Anterior cingulate cortex (tissue), 58 donors: ENCODE data around the gene CDH1.

ENCODE experiments used
- DNase-seq, 58 donors: peaks; one replicate each; lab custom pipeline; 2025; lab: John Stamatoyannopoulos, UW

The CDH1 gene

DNA sequence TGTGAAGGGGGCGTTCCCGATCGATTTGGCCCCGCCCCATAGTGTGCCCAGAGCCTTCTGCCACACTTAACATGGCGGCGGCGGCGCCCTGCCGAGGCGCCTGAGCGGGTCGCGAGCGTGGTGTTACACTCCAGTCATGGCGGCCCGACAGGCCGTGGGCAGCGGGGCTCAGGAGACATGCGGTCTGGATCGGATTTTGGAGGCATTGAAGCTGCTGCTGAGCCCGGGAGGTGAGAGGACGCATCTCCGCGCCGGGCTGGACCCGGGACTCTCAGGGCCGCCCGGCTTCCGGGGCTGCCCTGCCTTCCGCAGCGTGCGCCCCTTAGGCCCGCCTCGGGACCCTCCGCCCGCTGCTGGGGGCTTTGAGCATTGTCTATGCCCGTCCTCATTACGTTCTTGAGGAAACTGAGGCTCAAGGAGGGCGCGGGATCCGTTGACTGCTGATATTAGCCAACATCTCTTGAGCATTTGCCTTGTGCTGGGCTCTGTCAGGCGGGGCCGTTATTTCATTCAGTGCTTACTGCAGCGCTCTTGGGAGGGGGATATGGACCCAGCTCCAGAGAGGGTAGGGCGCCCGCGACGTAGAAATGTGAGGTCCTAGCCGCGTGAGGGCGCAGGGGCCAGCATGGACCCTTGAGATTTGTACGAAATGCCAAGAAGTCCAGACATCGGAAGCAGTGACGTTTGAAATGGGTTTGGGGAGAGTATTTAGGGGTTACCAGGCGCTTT is 106.6 kb downstream of the CDH1 start, which contains the start of gene TANGO6:
Gene TANGO6 (plus strand): TSS at position 50 of the 729 bp plus-strand sequence. CDS start 87 bp downstream, at position 137.
- peak in 57 of 58 donors; percentile 40 to 86 (median 72) for DNase-seq

DNA sequence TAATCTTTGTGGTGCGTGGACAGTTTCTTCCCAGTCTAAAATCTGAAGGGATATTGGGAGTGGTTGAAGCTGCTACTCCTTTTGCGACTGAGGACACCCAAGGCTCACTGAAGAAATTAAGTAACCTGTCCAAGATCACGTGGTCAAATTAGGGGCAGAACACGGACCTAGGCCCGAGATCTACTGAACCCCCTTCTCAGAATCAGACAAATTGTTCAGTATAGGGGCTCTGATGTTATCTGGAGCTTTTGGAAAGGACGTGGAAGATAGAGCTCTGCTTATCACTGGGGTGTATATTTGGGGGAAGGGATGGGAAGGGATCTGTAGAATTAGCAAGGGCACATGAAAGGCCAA is 107.1 kb downstream of the CDH1 start:
- DNase-seq = peak in 3 of 58 donors; percentile 28 to 50 (median 39)

DNA sequence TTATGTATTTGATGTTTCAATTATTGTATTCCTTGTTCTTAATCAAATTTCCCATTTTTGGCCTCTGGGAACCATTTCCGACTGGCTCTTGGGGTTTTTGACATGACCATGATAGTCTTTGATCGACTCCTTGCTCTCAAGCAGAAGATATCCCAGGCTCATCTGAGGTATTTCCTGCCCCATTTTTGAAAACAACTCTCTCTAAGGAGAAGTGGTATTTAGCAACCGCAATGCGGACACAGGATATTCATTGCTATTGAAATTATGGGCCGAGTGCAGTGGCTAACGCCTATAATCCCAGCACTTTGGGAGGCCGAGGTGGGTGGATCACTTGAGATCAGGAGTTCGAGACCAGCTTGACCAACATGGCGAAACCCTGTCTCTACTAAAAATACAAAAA is 111.7 kb downstream of the CDH1 start:
- no peak for DNase-seq

DNA sequence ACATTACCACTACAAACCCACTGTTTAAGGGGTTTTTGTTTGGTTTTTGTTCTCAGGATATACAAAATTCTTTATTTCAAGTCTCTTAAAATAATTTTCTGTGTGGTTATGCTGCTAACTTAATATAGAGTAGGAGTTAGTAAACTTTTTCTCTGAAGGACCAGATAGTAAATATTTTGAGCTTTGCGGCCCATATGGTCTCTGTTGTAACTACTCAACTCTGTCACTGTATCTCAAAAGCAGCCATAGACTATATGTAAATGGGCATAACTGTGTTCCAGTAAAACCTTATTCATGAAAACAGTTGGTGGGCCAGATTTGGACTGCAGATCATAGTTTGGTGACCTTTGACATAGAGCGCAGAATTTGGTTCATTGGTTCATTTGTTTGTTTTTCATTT is 113.4 kb downstream of the CDH1 start:
- DNase-seq = no peak

DNA sequence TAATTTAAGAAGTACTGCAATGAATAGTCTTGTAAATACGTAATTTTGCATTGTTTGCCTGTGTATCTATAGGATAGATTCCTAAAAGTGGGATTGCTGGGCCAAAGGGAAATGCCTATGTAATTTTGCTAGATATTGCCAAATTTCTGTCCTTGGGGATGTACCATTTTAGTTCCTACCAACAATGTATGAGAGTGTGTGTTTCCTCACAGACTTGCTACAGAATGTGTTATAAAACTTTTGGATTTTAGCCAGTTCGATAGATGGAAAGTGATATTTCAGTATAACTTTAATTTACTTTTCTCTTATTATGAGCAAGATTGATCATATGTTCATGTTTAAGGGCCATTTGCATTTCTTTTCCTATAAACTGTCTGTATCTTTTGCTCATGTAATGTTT is 114.5 kb downstream of the CDH1 start:
- no peak for DNase-seq

DNA sequence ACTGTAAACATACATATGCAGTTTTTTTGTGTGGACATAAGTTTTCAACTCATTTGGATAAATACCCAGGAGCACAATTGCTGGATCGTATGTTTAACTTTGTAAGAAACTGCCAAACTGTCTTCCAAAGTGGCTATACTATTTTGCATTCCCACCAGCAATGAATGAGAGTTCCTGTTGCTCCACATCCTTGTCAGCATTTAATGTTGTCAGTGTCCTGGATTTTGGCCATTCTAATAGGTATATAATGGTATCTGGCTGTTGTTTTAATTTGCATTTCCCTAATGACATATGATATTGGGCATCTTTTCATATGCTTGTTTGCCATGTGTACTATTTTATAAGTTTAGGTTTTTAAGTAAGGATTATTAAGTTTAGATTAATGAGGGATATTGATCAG is 120.4 kb downstream of the CDH1 start:
- no peak for DNase-seq

DNA sequence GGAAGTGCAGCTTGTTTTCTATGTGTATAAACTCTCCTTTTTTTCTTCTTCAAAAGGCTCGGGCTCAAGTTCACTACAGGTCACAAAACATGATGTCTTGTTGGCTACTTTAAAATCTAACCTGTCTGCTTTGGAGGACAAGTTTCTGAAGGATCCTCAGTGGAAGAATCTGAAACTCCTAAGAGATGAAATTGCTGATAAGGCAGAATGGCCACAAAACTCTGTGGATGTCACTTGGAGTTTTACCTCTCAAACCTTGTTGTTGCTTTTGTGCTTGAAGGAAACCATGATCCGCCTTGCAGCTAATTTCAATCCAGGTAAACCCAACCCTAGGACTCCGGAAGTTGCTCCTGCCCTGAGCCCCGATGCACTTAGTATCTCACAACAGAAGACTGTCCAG is 122.7 kb downstream of the CDH1 start:
- no peak for DNase-seq

DNA sequence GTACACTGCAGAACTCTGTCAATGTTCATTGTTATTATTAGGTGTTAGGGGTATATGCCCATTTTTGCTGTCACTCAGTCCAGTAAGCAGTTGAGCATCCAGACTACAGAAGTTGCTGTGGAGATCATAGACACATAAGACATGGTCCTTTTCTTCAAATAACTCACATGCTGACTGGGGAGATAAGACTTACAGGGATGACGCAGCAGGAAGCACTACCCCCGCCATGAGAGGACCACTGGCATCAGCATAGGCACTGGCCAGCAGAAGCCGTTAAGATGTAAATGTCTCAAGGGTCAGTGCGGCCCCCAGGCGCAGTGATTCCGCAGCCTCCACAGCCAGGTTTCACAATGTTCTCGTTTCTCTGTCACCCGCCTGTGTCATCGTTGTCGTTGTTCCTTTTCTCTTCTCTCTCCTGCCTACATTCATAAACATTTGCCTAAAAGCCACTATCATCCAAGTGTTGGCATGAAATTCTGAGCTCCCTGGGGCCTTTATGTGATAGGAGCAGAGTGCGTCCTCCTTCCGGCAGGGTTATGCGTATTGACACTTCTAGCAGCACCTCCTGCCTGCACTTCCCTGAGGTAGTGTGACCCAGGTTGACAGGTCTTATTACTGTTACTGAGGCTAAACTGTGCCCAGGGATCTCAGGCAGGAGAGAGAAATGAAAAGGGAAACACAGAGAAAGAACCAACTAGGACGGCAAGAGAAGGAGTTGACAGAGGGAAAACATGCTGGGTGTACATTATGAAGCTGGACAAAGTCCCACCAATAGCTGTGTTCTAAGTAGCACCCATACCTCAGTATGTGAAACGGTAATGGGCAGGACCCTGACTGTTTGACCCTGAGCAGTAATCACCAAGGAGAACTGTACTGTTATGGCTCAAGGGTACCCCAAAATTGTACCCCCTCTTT is 124.1 kb downstream of the CDH1 start:
- no peak for DNase-seq

DNA sequence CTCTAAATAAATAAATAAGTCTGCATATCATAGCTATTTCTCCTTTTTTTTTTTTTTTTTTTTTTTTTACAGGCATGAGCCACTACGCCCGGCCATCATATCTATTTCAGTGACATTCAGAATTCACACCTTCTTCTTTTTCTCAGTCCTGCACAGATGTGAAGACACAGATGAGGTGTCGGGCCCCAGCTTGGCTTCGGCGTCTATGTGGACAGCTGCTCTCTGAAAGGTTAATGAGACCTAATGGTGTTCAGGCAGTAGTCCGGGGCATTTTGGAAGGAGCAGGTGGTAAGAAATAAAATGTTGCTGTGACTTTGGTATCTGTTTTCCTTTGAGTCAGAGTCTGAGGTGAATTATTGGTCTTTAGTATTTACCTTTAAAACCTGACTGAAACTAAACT is 129.8 kb downstream of the CDH1 start:
- DNase-seq = no peak

DNA sequence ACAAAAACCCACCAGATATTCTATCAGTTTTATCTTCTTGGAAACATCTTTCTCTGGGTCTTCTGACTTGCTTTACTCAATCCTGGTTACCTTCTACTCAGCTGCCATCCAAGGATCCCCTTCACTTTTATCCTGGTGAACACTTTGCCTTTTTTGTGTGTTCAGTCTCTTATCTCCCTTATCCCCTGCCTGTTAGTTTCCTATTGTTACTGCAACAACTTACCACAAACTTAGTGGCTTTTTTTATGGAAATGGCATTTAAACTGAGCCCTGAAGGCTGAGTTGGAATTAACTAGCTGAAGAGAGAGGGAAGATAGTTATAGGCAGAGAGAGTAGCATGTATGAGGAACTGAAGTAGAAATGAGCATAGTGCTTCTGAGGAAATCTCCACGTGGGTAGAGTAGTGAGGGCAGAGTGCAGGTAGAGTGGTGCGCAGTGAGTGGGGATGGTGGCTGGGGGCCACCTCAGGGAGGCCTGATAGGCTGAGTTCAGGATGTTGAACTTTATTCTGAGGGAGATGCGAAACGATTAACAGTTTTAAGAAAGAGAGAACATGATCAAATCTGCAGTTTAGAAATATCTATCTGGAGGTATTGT is 132.5 kb downstream of the CDH1 start:
- DNase-seq = no peak

DNA sequence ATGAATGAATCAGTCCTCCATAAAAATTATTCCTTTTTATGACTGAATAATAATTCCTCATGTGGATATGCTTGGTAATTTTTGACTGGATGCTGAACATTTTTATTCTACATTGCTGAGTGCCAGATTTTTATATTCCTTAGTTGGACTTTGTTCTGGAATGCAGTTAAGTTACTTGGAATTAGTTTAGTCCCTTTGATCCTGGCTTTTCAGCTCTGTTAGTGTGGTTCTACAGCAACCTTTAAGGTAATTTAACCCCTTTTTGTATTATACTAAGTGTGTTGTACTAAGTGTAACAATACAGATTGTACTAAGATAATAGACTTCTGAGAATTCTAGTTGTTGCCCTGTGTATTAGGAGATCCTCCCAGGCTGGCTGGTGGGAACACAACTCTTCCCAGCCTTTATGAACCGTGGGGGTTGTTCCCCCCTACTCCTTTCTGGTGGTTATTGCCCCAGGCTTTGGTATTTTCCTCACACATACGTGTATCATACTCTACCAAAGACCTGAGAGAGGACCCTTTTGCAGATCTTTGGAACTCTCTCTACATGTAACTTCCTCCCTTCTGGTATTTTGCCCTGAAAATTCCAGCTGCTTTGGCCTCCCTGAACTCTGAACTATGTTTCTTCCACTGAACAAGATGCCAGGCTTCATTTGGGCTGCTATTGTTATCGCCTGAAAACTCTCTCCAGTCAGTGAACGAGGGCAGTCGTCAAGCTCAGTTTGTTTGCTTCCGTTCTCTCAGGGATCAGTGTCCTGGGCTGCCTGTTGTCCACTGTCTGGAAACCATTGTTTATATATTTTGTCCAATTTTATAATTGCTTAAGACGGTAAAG is 136.8 kb downstream of the CDH1 start:
- DNase-seq = no peak

DNA sequence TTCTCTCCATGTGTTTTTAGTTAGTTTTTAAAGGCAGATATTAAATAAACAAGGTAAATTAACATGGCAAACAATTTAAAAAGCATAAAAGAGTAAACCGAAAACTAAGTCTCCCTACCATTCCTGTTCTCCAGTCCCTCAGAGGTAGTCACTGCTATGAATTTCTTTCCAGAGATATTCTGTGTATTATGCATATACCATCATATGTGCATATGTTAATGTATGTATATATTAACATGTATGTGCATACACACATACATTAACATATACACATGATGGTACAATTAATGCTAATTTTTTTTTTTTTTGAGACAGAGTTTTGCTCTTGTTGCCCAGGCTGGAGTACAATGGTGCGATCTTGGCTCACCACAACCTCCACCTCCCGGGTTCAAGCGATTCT is 138.8 kb downstream of the CDH1 start:
- DNase-seq = no peak

DNA sequence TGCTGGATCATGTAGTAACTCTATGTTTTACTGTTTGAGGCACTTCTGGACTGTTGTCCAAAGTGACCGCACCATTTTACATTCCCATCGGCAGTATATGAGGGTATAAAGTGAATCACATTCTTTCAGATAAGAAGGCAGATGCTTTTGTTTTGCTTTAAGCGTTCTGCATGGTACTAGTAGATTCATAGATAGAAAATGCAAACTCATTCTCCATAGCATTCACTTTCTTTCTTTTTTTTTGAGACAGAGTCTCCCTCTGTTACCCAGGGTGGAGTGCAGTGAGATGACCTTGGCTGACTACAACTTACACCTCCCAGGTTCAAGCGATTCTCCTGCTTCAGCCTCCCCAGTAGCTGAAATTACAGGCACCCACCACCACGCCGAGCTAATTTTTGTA is 146.6 kb downstream of the CDH1 start:
- no peak for DNase-seq

DNA sequence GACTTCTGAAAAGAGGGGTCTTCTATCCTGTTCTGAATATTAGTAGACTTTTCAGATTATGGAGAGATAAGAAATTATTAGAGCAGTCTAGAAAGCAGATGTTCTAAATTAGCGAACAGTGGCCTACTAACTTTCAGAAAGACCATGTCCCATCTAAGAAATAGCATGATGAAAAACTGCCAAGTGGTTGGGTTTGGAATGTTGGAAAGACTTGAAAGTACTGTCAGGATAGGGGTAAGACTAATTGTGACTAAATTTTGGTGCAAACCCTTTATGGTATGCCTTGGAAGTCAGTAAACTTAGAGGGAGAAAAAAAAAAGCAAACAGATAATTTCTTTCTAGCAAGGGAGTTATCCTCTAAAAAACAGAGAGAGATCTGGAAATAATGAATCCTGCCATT is 147.3 kb downstream of the CDH1 start:
- no peak for DNase-seq
